GM10266 (cell line): ENCODE results near the gene UPK2.

Source experiments
- DNase-seq: peaks from one replicate; pipeline ENCODE4 v3.0.0; 2012; ENCODE audit errors: extremely low spot score
- TF ChIP-seq, protein P1 (sequence below): IDR thresholded peaks from 2 replicates; pipeline ENCODE4 v1.5.1; 2012; ENCODE audit warnings: mild to moderate bottlenecking, low read depth; ENCODE audit not compliant: control insufficient read depth, insufficient read depth; ENCODE audit errors: missing control alignments

The UPK2 gene

GRCh38 chr11:118921121-118921928, 34.8 kb upstream of the UPK2 start:
- no peak for DNase-seq
- TF ChIP-seq, protein P1, sequence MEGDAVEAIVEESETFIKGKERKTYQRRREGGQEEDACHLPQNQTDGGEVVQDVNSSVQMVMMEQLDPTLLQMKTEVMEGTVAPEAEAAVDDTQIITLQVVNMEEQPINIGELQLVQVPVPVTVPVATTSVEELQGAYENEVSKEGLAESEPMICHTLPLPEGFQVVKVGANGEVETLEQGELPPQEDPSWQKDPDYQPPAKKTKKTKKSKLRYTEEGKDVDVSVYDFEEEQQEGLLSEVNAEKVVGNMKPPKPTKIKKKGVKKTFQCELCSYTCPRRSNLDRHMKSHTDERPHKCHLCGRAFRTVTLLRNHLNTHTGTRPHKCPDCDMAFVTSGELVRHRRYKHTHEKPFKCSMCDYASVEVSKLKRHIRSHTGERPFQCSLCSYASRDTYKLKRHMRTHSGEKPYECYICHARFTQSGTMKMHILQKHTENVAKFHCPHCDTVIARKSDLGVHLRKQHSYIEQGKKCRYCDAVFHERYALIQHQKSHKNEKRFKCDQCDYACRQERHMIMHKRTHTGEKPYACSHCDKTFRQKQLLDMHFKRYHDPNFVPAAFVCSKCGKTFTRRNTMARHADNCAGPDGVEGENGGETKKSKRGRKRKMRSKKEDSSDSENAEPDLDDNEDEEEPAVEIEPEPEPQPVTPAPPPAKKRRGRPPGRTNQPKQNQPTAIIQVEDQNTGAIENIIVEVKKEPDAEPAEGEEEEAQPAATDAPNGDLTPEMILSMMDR, result no peak

DNA sequence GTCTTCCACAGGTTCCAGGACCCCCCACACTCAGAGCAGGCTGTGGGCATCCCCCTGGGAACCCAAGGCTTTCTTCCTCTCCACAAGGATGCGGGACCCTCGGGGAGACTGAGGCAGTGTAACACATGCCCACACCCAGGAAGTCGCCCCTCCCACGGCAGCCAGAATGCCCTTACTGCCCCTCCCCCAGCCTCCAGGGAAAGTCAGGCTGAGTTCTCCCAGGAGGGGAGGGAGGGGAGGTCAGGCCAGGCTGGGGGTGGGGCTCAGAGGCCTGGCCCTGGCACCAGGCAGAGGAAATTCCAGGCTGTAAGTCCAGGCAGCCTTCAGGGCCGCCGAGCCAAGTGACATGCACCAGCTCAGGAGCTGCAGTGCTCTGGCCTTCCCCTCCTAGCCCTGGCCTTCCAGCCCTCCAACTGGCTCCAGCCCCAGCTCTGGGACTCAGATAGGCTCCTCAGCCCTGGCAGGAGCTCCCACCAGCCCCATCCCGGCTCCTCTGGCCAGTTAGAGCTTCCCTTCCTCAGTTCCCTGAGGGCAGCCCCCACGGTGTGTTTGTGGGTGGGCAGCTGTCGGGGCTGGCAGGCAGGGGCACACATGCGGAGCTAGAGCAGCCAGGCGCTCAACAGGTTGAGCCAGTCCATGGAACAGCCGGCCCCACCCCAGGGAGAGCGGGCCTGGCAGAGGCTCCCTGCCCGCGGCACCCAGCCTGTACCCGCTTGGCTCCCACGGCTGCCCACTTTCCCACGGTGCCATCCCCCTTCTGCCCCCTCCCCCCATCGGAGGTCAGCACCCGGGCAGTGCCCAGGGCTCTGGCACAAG, 34.0 kb upstream of the UPK2 start:
- DNase-seq, result no peak
- TF ChIP-seq, protein P1, result no peak

- DNase-seq, result peak; percentile 10
- TF ChIP-seq, protein P1, result no peak
Observed at GRCh38 chr11:118922745-118923627, 33.1 kb upstream of the UPK2 start.

GRCh38 chr11:118923721-118924587, 32.1 kb upstream of the UPK2 start:
- TF ChIP-seq, protein P1, result no peak

GRCh38 chr11:118924591-118925585, 31.2 kb upstream of the UPK2 start:
- DNase-seq, result peak; percentile 88
- TF ChIP-seq, protein P1, result no peak

More at GRCh38 chr11:118923721-118924587, 32.1 kb upstream of the UPK2 start:
- DNase-seq, result no peak
